Parathyroid adenoma (tissue), 2 donors: ENCODE results near the gene ZSWIM4.
"Not testable (repeated sequence)": the region's sequence is repeated elsewhere in the genome, so short reads cannot be mapped to it uniquely, and the experiment has no call there.

Experiments
- H2AFZ ChIP-seq: fragments of 300-600 bp; sonication (generic); one replicate; pipeline ENCODE4 v1.7.0; 2017; ENCODE audit warnings: antibody characterized with exemption, mild to moderate bottlenecking
- H3K27ac ChIP-seq: fragments of 300-600 bp; sonication (generic); one replicate; pipeline ENCODE4 v1.7.0; 2017
- H3K27me3 ChIP-seq: fragments of 300-600 bp; sonication (generic); one replicate; pipeline ENCODE4 v1.7.0; 2017; ENCODE audit warnings: low read length; ENCODE audit not compliant: control insufficient read depth, insufficient read depth
- H3K36me3 ChIP-seq: fragments of 300-600 bp; sonication (generic); one replicate; pipeline ENCODE4 v1.7.0; 2017; ENCODE audit warnings: low read length; ENCODE audit not compliant: control insufficient read depth, insufficient read depth
- H3K4me1 ChIP-seq: fragments of 300-600 bp; sonication (generic); one replicate; pipeline ENCODE4 v1.7.0; 2017; ENCODE audit warnings: control low read depth
- H3K4me2 ChIP-seq: fragments of 300-600 bp; sonication (generic); one replicate; pipeline ENCODE4 v1.7.0; 2017; ENCODE audit warnings: low read length
- H3K4me3 ChIP-seq: fragments of 300-600 bp; sonication (generic); one replicate; pipeline ENCODE4 v1.7.0; 2017; ENCODE audit warnings: low read depth, low read length
- H3K79me2 ChIP-seq: fragments of 300-600 bp; sonication (generic); one replicate; pipeline ENCODE4 v1.7.0; 2017; ENCODE audit warnings: control low read depth
- H3K9ac ChIP-seq: fragments of 300-600 bp; sonication (generic); one replicate; pipeline ENCODE4 v1.7.0; 2017; ENCODE audit warnings: mild to moderate bottlenecking
- H3K9me3 ChIP-seq: fragments of 300-600 bp; sonication (generic); one replicate; pipeline ENCODE4 v1.7.0; 2017; ENCODE audit warnings: low read length; ENCODE audit not compliant: control insufficient read depth
- TF ChIP-seq, protein P1 (sequence below): fragments of 300-600 bp; sonication (generic); IDR thresholded peaks from one replicate; pipeline ENCODE4 v1.7.0; 2017; ENCODE audit warnings: antibody characterized with exemption, mild to moderate bottlenecking
- donor health status: primary hyperparathyroidism.

The ZSWIM4 gene

DNA sequence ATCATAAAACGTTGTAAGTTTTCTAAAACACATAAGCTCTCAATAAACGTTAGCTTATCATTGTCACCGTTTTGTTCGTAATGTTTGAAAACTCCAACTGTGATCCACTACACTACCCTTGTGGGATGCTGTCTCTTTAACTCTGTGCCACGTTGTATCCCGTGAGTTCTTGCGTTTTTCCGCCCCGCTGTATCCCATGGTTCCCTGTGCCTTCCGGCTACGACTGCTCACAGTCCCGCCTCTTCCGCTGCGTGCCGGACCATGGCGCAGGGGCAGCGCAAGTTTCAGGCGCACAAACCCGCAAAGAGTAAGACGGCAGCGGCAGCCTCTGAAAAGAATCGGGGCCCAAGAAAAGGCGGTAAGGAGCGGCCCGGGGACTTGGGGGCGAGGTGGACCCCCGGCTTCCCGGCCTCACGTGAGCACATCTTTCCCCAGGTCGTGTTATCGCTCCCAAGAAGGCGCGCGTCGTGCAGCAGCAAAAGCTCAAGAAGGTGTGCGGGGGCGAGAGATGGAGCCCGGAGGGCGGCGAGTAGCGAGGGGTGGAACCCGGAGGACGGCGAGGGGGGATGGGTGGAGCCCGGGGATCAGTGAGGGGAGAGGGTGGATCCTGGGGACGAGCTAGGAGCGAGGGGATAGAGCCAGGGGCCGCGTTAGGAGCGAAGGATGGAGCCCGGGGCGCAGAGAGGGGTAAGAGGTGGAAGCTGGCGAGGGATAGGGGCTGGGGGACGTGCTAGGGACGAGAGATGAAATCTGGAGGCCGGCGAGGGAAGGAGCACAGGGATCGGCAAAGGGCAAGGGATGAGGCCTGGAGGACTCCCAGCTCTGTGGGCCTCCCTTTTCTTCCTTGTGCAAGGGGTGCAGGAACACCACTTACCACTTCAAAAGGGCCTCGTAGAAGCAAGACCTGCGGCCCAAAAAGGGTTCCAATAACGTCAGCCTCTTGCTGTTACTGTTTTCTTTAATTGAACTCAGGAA, 20.7 kb upstream of the ZSWIM4 start, which contains the start of gene C19orf53:
C19orf53 (plus strand) TSS at position 240 of the 975 bp plus-strand sequence; CDS start at position 262, 22 bp downstream.
- peak within 1 kb of the TSS; percentile 82 for H2AFZ ChIP-seq
- no peaks in the 10 kb centered on the region for H3K36me3 ChIP-seq
- H3K27ac ChIP-seq = peak within 1 kb of the TSS; percentile 86
- no peaks in the 10 kb centered on the region for H3K9me3 ChIP-seq
- peak within 1 kb of the TSS; percentile 84 for H3K4me3 ChIP-seq
- peak within 1 kb of the TSS; percentile 86 for H3K4me2 ChIP-seq
- H3K4me1 ChIP-seq = peaks cover 8% of the 10 kb centered on the region
- TF ChIP-seq, protein P1, sequence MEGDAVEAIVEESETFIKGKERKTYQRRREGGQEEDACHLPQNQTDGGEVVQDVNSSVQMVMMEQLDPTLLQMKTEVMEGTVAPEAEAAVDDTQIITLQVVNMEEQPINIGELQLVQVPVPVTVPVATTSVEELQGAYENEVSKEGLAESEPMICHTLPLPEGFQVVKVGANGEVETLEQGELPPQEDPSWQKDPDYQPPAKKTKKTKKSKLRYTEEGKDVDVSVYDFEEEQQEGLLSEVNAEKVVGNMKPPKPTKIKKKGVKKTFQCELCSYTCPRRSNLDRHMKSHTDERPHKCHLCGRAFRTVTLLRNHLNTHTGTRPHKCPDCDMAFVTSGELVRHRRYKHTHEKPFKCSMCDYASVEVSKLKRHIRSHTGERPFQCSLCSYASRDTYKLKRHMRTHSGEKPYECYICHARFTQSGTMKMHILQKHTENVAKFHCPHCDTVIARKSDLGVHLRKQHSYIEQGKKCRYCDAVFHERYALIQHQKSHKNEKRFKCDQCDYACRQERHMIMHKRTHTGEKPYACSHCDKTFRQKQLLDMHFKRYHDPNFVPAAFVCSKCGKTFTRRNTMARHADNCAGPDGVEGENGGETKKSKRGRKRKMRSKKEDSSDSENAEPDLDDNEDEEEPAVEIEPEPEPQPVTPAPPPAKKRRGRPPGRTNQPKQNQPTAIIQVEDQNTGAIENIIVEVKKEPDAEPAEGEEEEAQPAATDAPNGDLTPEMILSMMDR = no peak
- peak within 1 kb of the TSS; percentile 93 for H3K9ac ChIP-seq
- peaks cover 5% of the 10 kb centered on the region for H3K79me2 ChIP-seq
- H3K27me3 ChIP-seq = no peaks in the 10 kb centered on the region

DNA sequence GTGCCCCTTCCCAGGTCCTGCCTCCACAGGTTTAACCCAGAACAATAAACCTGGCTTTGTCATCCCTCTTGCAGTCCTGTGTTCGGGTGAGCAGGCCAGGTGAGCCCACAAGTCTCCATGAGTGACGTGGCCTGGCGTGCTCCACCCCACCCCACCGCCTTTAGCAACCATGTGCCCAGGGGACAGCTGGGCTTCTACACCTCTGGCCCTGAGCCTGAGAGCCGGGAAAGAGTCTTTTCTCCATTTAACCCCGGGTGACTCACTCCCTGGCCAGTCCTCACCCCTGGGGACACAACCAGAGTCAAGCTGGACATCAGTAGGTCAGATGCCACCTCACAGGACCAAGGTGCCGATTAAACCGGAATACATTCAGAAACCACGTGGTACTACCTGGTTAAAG, 16.8 kb upstream of the ZSWIM4 start:
- H3K9me3 ChIP-seq = no peaks in the 10 kb centered on the region
- no peak overlapping the region for H2AFZ ChIP-seq
- TF ChIP-seq, protein P1 = no peak
- no peak overlapping the region for H3K9ac ChIP-seq
- no peaks in the 10 kb centered on the region for H3K27me3 ChIP-seq
- H3K4me3 ChIP-seq = no peak overlapping the region
- H3K36me3 ChIP-seq = no peaks in the 10 kb centered on the region
- H3K27ac ChIP-seq = no peak overlapping the region
- peaks cover 9% of the 10 kb centered on the region for H3K79me2 ChIP-seq
- H3K4me1 ChIP-seq = peaks cover 8% of the 10 kb centered on the region
- H3K4me2 ChIP-seq = no peak overlapping the region

DNA sequence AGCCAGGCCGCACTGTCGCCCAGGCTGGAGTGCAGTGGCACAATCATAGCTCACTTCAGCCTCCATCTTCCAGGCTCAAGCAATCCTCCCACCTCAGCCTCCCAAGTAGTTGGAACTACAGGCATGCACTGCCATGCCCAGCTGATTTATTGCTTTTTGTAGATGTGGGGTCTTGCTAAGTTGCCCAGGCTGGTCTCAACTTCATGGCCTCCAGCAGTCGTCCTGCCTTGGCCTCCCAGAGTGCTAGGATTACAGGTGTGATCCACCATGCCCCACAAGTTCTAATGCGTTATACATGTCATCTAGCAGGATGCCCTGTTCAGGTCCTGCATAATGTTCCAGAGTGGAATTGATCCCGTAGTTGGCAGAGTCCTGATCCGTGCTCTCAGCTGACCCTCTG, 16.4 kb upstream of the ZSWIM4 start:
- H3K27me3 ChIP-seq = no peaks in the 10 kb centered on the region
- H3K4me3 ChIP-seq = no peak overlapping the region
- peaks cover 9% of the 10 kb centered on the region for H3K79me2 ChIP-seq
- TF ChIP-seq, protein P1 = no peak
- no peak overlapping the region for H3K27ac ChIP-seq
- H3K36me3 ChIP-seq = no peaks in the 10 kb centered on the region
- H2AFZ ChIP-seq = no peak overlapping the region
- H3K4me2 ChIP-seq = no peak overlapping the region
- H3K9ac ChIP-seq = no peak overlapping the region
- H3K9me3 ChIP-seq = no peaks in the 10 kb centered on the region
- H3K4me1 ChIP-seq = peaks cover 8% of the 10 kb centered on the region

DNA sequence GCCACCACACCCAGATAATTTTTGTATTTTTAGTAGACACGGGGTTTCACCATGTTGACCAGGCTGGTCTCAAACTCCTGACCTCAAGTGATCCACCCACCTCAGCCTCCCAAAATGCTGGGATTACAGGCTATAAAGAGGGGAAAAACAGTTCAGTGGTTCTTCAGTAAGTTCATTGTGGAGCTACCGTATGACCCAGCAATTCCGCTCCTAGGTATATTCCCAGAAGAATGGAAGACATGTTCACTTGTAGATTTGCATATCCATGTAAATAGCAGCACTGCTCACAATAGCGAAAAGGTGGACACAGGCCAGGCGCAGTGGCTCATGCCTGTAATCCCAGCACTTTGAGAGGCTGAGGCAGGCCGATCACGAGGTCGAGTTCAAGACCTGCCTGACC, 15.4 kb upstream of the ZSWIM4 start:
- H3K27ac ChIP-seq = not testable (repeated sequence)

DNA sequence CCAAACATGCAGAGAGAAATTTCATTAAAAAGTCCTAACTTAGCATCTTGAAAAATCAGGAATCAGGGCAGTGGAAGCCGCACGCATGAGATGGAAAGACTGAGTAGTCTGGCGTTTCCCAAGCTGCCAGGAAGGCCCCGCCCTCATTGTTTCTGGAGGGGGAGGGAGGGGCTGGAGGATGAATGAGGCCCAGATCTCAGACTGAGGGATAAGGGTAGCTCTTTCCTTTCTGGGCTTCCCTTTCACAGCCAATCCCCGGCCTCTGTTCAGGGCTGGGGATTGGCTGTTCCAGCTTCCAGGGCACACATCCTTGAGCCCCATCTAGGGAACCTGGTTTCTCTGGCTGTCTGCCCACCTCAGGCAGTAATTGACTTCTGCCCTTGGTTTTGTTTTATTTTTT, 13.7 kb upstream of the ZSWIM4 start:
- H3K4me1 ChIP-seq = peaks cover 6% of the 10 kb centered on the region
- H3K9ac ChIP-seq = no peak overlapping the region
- TF ChIP-seq, protein P1 = no peak
- peaks cover 3% of the 10 kb centered on the region for H3K79me2 ChIP-seq
- peak overlapping the region; percentile 16 for H3K4me2 ChIP-seq
- H3K4me3 ChIP-seq = no peak overlapping the region
- no peaks in the 10 kb centered on the region for H3K27me3 ChIP-seq
- H3K36me3 ChIP-seq = no peaks in the 10 kb centered on the region
- no peak overlapping the region for H3K27ac ChIP-seq
- peak overlapping the region; percentile 45 for H2AFZ ChIP-seq
- H3K9me3 ChIP-seq = no peaks in the 10 kb centered on the region

More for the DNA sequence above, 15.4 kb upstream of the ZSWIM4 start:
- not testable (repeated sequence) for H3K36me3 ChIP-seq, H3K4me3 ChIP-seq, H3K9ac ChIP-seq, H2AFZ ChIP-seq, H3K9me3 ChIP-seq, H3K4me1 ChIP-seq, H3K27me3 ChIP-seq, H3K79me2 ChIP-seq, H3K4me2 ChIP-seq
